IPS-NIHi7 (cell line): ENCODE data around the gene SMCO2.

Experiments
- DNase-seq: peaks from one replicate; pipeline ENCODE4 v3.0.0; 2012; ENCODE audit warnings: mixed read lengths; ENCODE audit errors: extremely low spot score

Gene SMCO2

GRCh38 chr12:27550653-27550975 lies 104.1 kb downstream of the SMCO2 start:
- no peak for DNase-seq

DNA sequence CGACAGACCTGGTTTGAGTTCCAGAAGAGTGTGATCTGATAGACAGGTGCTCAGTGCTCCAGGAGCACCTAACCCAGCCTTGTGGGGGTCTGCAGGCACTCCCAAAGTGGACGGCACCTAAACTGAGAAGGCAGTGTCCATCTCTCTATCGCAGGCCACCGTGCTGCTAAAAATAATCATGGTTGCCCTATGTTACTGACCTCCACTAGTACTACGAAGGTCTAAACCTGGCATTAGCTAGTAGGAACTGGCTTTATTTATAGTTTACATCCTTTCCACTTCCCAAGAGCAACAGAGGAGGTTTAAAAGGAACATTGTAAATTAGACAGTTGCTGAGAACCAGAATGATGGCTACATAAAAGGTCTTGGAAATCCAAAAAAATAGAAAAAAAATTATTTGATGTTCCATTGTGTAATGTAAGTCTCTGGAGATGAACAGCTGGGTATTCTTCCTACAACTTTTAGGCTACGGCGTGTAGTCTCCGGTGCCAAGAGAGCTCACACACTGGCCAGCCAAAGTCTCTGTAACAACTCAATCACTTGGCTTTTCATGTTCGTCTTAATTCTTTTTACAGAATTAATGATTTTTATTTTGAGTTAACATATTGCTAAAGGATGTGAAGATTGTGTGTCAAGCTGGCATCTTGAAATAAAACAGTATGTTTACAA lies 104.8 kb downstream of the SMCO2 start:
- DNase-seq: no peak
